H9 (cell line): ENCODE data around the gene USB1. TPM values are rescaled to one million over a fixed set of nuclear protein-coding genes. Genes with fewer than 3 reads are reported as not detected.

Source experiments
- DNase-seq: peaks from one replicate; pipeline ENCODE4 v3.0.0-alpha.2; 2017
- H2AFZ ChIP-seq: one replicate; pipeline ENCODE4 v1.6.1; 2013; ENCODE audit warnings: mild to moderate bottlenecking, low read length, control low read depth, moderate library complexity
- H2AK5ac ChIP-seq: 2 replicates; pipeline ENCODE4 v1.6.1; 2013; ENCODE audit warnings: low read length, control low read depth, mixed read lengths; ENCODE audit not compliant: insufficient read length
- H2BK120ac ChIP-seq: one replicate; pipeline ENCODE4 v1.6.1; 2013; ENCODE audit warnings: low read depth, mild to moderate bottlenecking, low read length, control low read depth, inconsistent platforms; ENCODE audit not compliant: poor library complexity, severe bottlenecking
- H2BK12ac ChIP-seq: 2 replicates; pipeline ENCODE4 v1.6.1; 2013; ENCODE audit warnings: low read length, control low read depth, mixed read lengths, low read depth; ENCODE audit not compliant: insufficient read length
- H2BK15ac ChIP-seq: 2 replicates; pipeline ENCODE4 v1.6.1; 2013; ENCODE audit warnings: low read depth, low read length, control low read depth
- H2BK20ac ChIP-seq: one replicate; pipeline ENCODE4 v1.6.1; 2013; ENCODE audit warnings: low read depth, mild to moderate bottlenecking, low read length, control low read depth, inconsistent platforms; ENCODE audit not compliant: poor library complexity, severe bottlenecking
- H2BK5ac ChIP-seq: 2 replicates; pipeline ENCODE4 v1.6.1; 2013; ENCODE audit warnings: low read length, control low read depth, mixed read lengths; ENCODE audit not compliant: insufficient read length
- H3K14ac ChIP-seq: 2 replicates; pipeline ENCODE4 v1.6.1; 2013; ENCODE audit warnings: low read length, control low read depth; ENCODE audit not compliant: insufficient read depth
- H3K18ac ChIP-seq: 2 replicates; pipeline ENCODE4 v1.6.1; 2013; ENCODE audit warnings: low read depth, mild to moderate bottlenecking, mixed read lengths, low read length, control low read depth; ENCODE audit not compliant: insufficient read length
- H3K23ac ChIP-seq: 2 replicates; pipeline ENCODE4 v1.6.1; 2013; ENCODE audit warnings: low read length, control low read depth, mixed read lengths, low read depth; ENCODE audit not compliant: insufficient read length
- H3K23me2 ChIP-seq: 2 replicates; pipeline ENCODE4 v1.6.1; 2013; ENCODE audit warnings: low read depth, mild to moderate bottlenecking, mixed read lengths, low read length, control low read depth; ENCODE audit not compliant: insufficient read length, poor library complexity, severe bottlenecking
- H3K27ac ChIP-seq: 2 replicates; pipeline ENCODE4 v1.5.1; 2013; ENCODE audit warnings: low read length, control low read depth, mixed read lengths, low read depth; ENCODE audit not compliant: insufficient read length
- H3K27me3 ChIP-seq: 2 replicates; pipeline ENCODE4 v1.6.1; 2013; ENCODE audit warnings: low read length, control low read depth, inconsistent platforms; ENCODE audit not compliant: insufficient read depth
- H3K4ac ChIP-seq: 2 replicates; pipeline ENCODE4 v1.6.1; 2013; ENCODE audit warnings: low read depth, mild to moderate bottlenecking, control low read depth, inconsistent platforms, low read length, moderate library complexity
- H3K4me1 ChIP-seq: 2 replicates; pipeline ENCODE4 v1.6.1; 2013; ENCODE audit warnings: low read length, control low read depth, inconsistent platforms; ENCODE audit not compliant: insufficient read depth
- H3K4me2 ChIP-seq: 2 replicates; pipeline ENCODE4 v1.6.1; 2013; ENCODE audit warnings: low read length, control low read depth, mixed read lengths; ENCODE audit not compliant: insufficient read length, insufficient read depth
- H3K56ac ChIP-seq: 2 replicates; pipeline ENCODE4 v1.6.1; 2013; ENCODE audit warnings: low read depth, mild to moderate bottlenecking, mixed read lengths, low read length, control low read depth; ENCODE audit not compliant: insufficient read length
- H3K79me1 ChIP-seq: 2 replicates; pipeline ENCODE4 v1.6.1; 2013; ENCODE audit warnings: low read depth, mild to moderate bottlenecking, moderate library complexity, low read length, control low read depth, inconsistent platforms; ENCODE audit not compliant: insufficient read depth, poor library complexity, severe bottlenecking
- H3K79me2 ChIP-seq: 2 replicates; pipeline ENCODE4 v1.6.1; 2013; ENCODE audit warnings: low read length, control low read depth, inconsistent platforms; ENCODE audit not compliant: insufficient read depth
- H3K9ac ChIP-seq: 2 replicates; pipeline ENCODE4 v1.6.1; 2013; ENCODE audit warnings: low read length, control low read depth, mixed read lengths; ENCODE audit not compliant: insufficient read length; ENCODE audit errors: extremely low read depth
- H3K9me3 ChIP-seq: one replicate; pipeline ENCODE4 v1.6.1; 2013; ENCODE audit warnings: low read depth, low read length, inconsistent platforms; ENCODE audit not compliant: control insufficient read depth
- H3T11ph ChIP-seq: one replicate; pipeline ENCODE4 v1.6.1; 2013; ENCODE audit warnings: mild to moderate bottlenecking, low read length, control low read depth, inconsistent platforms
- H4K20me1 ChIP-seq: one replicate; pipeline ENCODE4 v1.6.1; 2013; ENCODE audit not compliant: control insufficient read depth, insufficient read length, insufficient read depth
- H4K5ac ChIP-seq: 2 replicates; pipeline ENCODE4 v1.6.1; 2013; ENCODE audit warnings: low read depth, mild to moderate bottlenecking, mixed read lengths, low read length, control low read depth; ENCODE audit not compliant: insufficient read length
- H4K8ac ChIP-seq: replicated peaks from 2 replicates; pipeline ENCODE4 v1.6.1; 2013; ENCODE audit warnings: low read length, control low read depth, mixed read lengths, low read depth; ENCODE audit not compliant: insufficient read length
- H4K91ac ChIP-seq: 2 replicates; pipeline ENCODE4 v1.6.1; 2013; ENCODE audit warnings: low read depth, mild to moderate bottlenecking, moderate library complexity, mixed read lengths, low read length, control low read depth; ENCODE audit not compliant: insufficient read length
- H3K27ac Mint-ChIP-seq, 3 experiments: 2 replicates in 2 of 3; 3 replicates in 1 of 3; pipeline ENCODE4 v1.8.0; 2020 to 2021; ENCODE audit warnings: mixed read lengths in 3 of 3, mild to moderate bottlenecking in 1 of 3, moderate library complexity in 1 of 3
- H3K27me3 Mint-ChIP-seq: 2 replicates; pipeline ENCODE4 v1.8.0; 2021; ENCODE audit warnings: low read depth, mild to moderate bottlenecking, moderate library complexity, mixed read lengths
- H3K36me3 Mint-ChIP-seq, 3 experiments: 2 replicates in 2 of 3; 3 replicates in 1 of 3; pipeline ENCODE4 v1.8.0; 2020 to 2021; ENCODE audit warnings: low read depth in 3 of 3, mixed read lengths in 3 of 3; ENCODE audit not compliant: insufficient read depth in 1 of 3
- H3K4me1 Mint-ChIP-seq, 2 experiments: 2 replicates each; pipeline ENCODE4 v1.8.0; 2020; ENCODE audit warnings: mixed read lengths in 2 of 2
- H3K4me3 Mint-ChIP-seq, 2 experiments: 2 replicates in 1 of 2; 3 replicates in 1 of 2; pipeline ENCODE4 v1.8.0; 2020 to 2021; ENCODE audit warnings: mild to moderate bottlenecking in 2 of 2, mixed read lengths in 2 of 2, moderate library complexity in 1 of 2
- H3K9me3 Mint-ChIP-seq, 2 experiments: 2 replicates in 1 of 2; 3 replicates in 1 of 2; pipeline ENCODE4 v1.8.0; 2020; ENCODE audit warnings: mild to moderate bottlenecking in 2 of 2, mixed read lengths in 2 of 2, moderate library complexity in 1 of 2
- WGBS: extraction: QIAGEN DNeasy Blood & Tissue Kit; methylation state at CpG from one replicate; pipeline ENCODE4 v1.1.7; 2013; ENCODE audit warnings: missing lambda C conversion rate, low lambda C conversion rate, mixed read lengths; ENCODE audit not compliant: insufficient read length; ENCODE audit errors: extremely low coverage; 5-methylcytosine and 5-hydroxymethylcytosine counted together
- total RNA-seq: library from RNA; stranded (reverse); gene quantifications from 2 replicates; pipeline ENCODE4 v1.2.1, GENCODE V29; 2021
- TF ChIP-seq, protein P1 (sequence below): fragments of 200-600 bp; sonication (generic); conservative IDR thresholded peaks from 3 replicates; pipeline ENCODE4 v1.8.0; 2021; ENCODE audit warnings: antibody characterized with exemption, mild to moderate bottlenecking

USB1 gene
- total RNA-seq, 1 experiment from 2014 or later = 65.0 TPM

DNA sequence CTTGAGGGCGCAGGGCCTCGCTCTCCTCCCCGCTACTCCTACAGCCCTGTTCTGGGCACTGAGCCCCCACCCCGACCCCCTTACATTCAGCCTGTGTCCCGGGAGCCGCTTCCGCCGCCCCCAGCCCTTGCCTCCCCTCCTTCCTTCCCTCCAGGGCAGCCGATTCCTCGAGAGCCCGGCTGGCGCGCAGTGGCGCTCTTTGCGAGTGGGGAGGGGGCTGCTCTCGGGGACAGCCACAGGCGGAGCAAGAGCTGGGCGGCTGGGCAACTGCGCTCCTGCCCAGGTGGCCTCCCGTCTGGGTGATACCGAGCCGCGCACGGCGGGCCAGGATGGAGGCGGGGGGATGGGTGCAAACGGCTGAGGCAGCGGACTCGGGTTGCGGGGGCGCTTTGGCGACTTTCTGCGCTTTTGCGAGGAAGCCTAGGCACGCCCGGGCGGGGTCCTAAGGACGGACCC lies 25.5 kb downstream of the USB1 start:
- Histone ChIP-seq H3K79me1 (peaks cover 2% of the 10 kb centered on the region), H3K56ac (no peak overlapping the region), H4K20me1 (no peaks in the 10 kb centered on the region), H2AFZ (no peak overlapping the region), H2AK5ac (no peak overlapping the region), H4K8ac (no peak overlapping the region), H3K14ac (no peak overlapping the region), H3T11ph (no peak overlapping the region), H3K9me3 (no peaks in the 10 kb centered on the region), H2BK20ac (no peak overlapping the region), H2BK5ac (no peak overlapping the region), H3K79me2 (peaks cover 2% of the 10 kb centered on the region; the same call in 1 of the 2 replicates), H3K27me3 (no peaks in the 10 kb centered on the region), H3K4ac (no peak overlapping the region), H2BK120ac (no peak overlapping the region), H2BK15ac (no peak overlapping the region), H3K23ac (no peak overlapping the region), H3K27ac (no peak overlapping the region), H4K91ac (no peak overlapping the region), H3K18ac (no peak overlapping the region), H3K4me2 (peak overlapping the region; percentile 78), H2BK12ac (no peak overlapping the region), H4K5ac (no peak overlapping the region), H3K9ac (peak overlapping the region; percentile 3), H3K4me1 (peaks cover 18% of the 10 kb centered on the region; the same call in 1 of the 2 replicates), H3K23me2 (peaks cover 17% of the 10 kb centered on the region)
- Mint-ChIP-seq H3K27me3 (peaks cover 12% of the 10 kb centered on the region), H3K4me1 (peaks cover 48 to 59% of the 10 kb centered on the region in 2 experiments), H3K4me3 (peak overlapping the region; percentile 73 to 87), H3K9me3 (no peaks in the 10 kb centered on the region), H3K36me3 (peaks cover 0 to 6% (median 5%) of the 10 kb centered on the region in 3 experiments; a peak in 3 of 7 replicates), H3K27ac (no peak overlapping the region)
- TF ChIP-seq, protein P1, sequence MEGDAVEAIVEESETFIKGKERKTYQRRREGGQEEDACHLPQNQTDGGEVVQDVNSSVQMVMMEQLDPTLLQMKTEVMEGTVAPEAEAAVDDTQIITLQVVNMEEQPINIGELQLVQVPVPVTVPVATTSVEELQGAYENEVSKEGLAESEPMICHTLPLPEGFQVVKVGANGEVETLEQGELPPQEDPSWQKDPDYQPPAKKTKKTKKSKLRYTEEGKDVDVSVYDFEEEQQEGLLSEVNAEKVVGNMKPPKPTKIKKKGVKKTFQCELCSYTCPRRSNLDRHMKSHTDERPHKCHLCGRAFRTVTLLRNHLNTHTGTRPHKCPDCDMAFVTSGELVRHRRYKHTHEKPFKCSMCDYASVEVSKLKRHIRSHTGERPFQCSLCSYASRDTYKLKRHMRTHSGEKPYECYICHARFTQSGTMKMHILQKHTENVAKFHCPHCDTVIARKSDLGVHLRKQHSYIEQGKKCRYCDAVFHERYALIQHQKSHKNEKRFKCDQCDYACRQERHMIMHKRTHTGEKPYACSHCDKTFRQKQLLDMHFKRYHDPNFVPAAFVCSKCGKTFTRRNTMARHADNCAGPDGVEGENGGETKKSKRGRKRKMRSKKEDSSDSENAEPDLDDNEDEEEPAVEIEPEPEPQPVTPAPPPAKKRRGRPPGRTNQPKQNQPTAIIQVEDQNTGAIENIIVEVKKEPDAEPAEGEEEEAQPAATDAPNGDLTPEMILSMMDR = no peak
- WGBS = no CpG with 5 or more reads among the region's 38 CpGs
- no peak for DNase-seq
